Erythroblast (primary cell): ENCODE data around the gene TSEN15.

Experiments used
- GATA1 ChIP-seq: IDR thresholded peaks from 2 replicates; pipeline ENCODE4 v1.6.1; 2011; ENCODE audit warnings: low read depth, mild to moderate bottlenecking, control low read depth, low read length, moderate library complexity
- POLR2A ChIP-seq: IDR thresholded peaks from 2 replicates; pipeline ENCODE4 v1.6.1; 2011; ENCODE audit warnings: mild to moderate bottlenecking, low read length

DNA sequence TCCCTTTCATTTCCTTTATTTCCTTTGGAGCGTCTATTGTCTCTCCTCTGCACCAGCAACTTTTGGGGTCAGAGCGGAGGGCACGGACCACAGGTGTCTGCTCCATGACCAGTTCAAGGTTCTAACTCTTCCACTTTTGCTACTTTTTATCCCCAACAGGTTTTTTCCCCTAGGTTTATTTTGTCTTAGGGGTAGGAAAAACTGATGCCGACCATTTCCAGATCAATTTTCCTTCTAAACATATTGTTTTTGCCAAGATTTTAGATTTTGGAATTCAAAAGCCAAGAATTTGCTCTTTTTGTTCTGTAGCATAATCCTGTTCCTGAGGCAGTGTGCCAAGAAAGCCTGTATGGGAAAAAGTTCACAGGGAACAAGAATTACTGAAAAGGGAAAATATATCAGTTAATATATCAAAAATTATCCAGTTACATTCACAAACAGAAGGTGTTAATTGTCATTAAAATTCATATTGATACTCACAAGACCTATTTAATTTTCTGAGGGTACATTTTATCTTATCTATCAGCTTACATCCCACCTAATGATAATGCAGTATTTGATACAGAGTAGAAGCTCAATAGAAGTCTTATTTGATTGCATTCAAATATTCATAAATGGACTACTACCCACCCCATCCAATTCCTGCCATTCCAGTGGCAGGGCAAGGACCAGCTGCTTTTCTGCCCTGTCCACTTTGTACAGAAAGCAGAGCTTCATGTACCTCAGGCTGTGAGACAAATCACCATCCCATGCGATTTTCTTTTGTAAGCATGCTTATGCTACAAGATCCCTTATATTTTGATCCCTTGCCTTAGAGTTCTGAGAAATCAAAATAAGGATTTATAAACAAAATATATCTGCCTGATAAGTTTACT is 31.2 kb downstream of the TSEN15 start:
- TF ChIP-seq POLR2A = no peak
- TF ChIP-seq GATA1 = no peak
